ENCODE data around the gene COL10A1.

The COL10A1 gene

DNA sequence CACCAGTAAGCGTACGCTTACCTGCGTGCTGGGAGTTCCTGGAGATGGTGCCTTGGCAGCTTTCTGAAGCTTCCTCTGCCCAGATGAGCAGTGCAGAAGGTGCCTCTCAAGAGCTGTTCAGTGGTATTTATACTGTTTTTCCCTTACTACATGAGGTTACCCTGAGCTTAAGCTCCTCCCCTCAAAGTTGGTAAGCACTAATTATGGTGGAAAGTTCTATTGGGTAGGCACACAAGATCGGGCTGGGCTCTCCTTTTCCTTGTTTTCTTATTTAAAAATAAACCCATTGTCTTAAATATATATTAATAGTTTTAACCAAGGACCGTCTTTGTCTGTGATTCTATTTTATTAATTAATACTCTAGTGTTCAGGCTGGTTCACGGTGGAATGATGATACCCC lies at the start of gene COL10A1:
COL10A1 (minus strand) TSS at position 101 of the 400 bp plus-strand sequence. CDS start 640 bp downstream, outside the sequence.
- no peak for DNase-seq (ENCODE audit: low read depth in 2 of 2)

DNA sequence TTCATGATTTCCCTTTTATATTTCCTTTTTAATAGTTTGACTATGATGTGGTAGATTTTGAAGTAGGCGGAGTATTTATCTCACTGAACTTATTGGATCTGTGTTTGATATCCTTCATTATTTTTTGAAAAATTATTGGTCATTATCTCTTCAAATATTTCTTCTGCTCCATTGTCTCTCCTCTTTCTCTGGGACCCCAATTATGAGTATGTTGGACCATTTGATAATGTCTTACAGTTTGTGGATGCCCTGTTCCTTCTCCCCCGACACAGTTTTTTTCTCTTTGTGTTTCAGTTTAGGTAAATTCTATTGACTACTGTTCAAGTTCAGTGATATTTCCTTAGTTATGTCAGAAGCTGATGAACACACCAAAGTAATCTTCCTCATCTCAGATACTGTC lies 49.4 kb upstream of the COL10A1 start:
- no peak for DNase-seq (ENCODE audit: low read depth in 2 of 2)

DNA sequence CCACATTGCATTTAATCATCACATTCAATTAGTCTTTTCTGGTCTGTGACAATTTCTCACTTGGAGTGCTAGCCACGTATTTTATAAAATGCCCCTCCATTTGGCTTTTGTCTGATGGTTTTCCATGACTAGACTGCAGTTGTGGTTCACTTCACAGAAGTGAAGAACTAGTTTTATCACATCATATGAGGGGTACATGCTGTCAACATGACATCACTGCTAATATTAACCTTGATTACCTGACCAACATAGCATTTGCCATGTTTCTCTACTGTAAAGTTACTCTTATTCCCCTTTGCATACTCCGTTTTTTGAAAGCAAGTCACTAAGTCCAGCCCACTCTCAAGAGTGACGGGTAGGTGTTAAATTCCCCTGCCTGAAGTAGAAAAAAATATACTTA lies 48.0 kb upstream of the COL10A1 start:
- no peak for DNase-seq (ENCODE audit: low read depth in 2 of 2)

DNA sequence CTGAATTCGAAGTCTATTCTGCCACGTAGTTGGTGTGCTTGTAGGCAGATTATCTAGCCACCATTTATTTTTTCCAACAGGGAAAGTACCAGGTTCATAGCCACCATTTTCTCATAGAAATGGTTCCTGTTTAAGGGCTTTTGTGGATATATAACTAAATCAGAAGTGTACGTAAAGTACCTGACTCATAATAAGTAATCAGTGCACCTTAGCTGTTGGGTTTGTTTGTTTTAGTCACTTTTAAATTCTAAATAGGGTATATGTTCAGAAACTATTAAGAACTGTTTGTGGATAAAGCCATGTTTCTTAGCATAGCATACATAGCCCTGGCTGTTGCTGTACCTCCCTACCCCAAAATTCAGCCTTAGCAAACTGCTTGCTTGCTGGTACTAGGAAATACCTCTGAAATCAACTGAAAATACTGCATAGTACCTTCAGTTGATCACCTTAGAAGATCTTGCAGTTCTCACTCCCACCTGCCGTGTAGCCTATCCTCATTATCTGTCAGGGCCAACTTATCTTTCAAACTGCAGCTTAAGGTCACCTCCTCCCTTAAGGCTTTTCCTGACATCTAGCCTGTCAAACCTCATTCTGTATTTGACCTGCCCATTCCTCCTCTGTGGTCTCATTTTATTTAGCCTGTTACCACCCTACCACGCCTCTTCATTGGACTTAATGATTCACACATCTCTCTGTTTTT lies 44.6 kb upstream of the COL10A1 start:
- DNase-seq (ENCODE audit: low read depth in 2 of 2), result no peak

DNA sequence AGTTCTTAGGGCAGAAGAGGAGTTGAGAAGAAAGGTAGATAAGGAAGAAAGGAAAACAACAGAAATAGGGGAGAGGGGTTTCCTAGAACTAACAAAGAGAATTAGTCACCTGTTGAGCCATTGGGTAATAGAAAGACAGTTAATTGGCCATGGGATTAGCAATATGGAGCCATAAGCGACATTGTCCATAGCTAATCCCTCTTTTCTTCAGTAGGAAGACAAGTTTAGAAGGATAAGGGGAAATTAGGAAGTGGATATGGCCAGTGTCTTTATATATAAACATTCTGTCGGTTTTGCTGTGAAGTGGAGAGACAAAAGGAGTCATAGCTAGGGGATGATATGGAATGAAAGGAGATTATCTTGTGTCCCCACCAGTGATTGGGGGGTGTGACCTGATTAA lies 43.9 kb upstream of the COL10A1 start:
- DNase-seq (ENCODE audit: low read depth in 2 of 2), result no peak

DNA sequence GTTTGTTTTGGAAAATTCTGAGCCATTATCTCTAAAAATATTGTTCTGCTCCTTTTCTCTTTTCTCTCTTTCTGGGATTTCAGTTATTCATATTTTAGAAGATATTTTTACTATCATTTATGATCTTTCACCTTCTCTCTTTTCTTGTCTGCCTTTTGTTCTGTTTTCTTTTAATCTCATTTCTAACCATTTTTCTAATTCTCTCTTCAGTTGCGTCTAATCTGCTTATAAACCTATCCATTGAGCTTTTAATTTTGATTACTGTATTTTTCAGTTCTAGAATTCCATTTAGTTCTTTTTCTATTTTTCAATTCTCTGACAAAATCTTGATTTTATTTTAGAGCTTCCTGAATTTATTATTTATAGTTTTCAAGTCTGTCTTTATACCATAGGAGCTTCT lies 42.2 kb upstream of the COL10A1 start:
- DNase-seq (ENCODE audit: low read depth in 2 of 2), result no peak

DNA sequence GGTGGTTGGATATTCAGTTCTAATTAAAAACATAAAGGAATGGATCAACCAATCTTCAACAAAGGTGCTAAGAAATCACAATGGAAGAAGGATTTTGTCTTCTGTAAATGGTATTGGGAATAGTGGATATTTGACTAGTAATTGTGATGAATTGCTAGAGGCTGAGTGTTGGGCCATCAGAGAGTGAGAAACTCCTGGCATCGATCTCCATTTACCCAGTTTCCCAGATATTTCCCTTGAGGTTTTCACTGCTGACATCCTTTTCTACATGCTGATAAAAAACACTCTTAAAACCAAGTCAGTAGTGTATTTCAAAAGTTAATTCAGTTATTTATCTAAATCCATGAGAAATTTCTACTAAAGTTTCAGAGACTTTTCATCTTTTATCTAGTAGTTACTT lies 40.4 kb upstream of the COL10A1 start:
- no peak for DNase-seq (ENCODE audit: low read depth in 2 of 2)

DNA sequence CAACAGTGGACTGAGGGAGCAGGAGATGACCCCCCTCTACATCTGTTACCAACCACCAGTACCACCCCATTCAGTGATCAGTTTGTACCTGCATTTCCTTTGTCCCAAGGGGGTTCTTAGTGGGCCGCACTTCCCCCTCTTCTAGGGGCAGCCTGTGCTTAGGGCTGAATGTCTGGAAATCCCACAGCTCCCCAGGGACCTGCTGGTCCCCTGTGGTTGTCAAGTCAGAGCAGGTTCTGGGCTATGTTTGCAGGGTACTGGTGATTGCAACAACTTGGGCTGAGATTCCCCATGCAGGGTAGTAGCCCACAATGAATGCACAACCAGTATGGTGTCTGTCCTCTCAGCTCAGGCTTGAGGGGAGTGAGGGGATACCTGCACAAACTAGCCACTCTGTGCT lies 39.7 kb upstream of the COL10A1 start:
- no peak for DNase-seq (ENCODE audit: low read depth in 2 of 2)

DNA sequence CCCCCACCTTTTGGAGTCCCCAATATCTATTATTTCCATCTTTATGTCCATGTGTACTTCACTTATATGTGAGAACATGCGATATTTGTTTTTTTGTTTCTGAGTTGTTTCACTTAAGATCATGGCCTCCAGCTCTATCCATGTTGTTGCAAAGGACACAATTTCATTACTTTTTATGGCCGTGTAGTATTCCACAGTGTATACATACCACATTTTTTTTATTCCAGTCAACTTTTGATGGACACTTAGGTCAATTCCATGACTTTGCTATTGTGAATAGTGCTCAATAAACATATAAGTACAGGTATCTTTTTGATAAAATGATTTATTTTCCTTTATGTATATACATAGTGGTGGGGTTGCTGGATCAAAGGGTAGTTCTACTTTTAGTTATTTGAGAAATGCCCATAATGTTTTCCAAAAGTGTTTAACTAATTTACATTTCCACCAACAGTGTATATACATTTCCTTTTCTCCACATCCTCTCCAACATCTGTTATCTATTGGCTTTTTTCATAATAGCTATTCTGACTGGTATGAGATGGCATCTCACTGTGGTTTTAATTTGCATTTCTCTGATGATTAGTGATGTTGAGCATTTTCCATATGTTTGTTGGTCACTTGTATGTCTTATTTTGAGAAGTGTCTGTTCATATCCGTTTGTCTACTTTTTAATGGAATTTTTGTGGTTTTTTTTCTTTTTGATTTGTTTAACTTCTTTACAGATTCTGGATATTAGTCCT lies 34.0 kb upstream of the COL10A1 start:
- no peak for DNase-seq (ENCODE audit: low read depth in 2 of 2)

DNA sequence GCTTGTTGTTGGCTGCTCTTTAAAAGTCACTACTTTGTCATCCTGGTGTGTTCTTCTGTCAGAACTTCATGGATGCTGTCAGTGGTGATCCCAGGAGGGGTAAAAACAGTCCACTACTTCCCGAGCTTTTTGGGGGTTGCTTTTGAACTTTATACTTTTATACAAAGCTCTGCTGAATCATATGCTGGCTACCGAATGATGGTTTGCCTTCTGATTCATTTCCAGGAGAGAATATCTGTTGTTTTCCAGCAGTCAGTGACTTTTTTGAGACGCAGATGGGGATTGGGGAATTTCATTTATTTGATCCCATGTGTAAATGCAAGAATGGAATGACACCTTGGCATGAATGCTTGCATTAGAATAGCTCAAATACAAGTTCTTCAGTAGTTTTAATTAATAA lies 32.7 kb upstream of the COL10A1 start:
- no peak for DNase-seq (ENCODE audit: low read depth in 2 of 2)

DNA sequence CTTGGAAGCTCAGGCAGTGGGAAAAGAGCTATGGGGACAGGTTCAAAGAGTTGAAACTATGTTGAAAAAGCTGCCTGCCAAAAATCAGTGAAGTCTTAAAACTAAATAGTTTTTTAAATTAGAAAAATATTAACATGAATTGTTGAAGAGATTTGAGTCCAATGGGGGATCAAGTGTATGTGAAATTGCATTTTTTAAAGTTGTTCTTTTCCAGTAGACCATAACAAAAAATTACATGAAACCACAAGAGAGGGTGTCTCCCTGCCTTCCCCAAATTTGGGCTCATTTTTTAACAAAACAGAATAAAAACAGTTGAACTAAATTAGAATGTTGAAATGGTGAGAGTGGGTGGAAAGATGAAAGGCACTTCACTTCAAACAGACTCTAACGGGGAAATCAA lies 31.5 kb upstream of the COL10A1 start:
- no peak for DNase-seq (ENCODE audit: low read depth in 2 of 2)

DNA sequence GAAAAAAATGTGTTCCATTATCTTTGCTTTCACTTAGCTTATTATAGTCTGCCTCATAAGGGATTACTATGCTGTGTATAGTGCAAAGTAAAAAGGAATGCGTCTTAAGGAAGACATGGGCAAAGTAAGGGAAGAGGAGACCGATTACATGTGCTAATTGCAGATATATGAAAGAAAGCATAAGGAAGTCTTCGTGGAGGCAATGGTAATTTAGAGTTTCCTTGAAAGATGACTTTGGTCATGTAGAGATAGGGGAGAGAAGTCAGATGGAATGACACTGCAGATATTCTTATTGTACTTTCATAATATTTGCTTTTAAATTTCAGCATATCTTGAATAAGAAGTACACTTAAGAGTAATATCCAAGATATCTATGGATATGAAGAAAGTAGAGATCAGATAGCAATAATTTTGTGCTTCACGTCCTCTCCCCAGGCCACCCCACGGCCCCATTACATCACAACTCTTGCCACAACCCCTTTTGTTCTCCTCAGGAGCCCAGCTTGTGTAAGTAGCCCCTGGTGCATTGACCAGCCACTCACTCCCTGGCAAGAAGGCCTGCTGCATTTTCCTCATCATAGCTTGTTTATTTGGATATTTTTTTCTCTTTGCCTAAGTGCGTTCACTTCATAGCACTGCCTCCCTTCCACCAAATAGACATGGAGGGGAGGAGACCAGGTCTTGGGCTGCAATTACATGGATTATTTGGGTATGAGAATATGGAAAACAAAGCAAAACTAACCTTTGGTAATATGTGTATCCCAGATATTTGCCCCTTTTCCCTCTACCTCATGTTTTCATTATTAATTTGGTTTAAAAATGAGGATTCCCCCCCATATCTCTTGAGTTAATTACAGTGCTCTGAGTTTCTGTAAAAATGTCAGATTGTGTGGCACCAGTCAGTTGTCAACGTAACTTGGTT lies 30.7 kb upstream of the COL10A1 start:
- no peak for DNase-seq (ENCODE audit: low read depth in 2 of 2)

DNA sequence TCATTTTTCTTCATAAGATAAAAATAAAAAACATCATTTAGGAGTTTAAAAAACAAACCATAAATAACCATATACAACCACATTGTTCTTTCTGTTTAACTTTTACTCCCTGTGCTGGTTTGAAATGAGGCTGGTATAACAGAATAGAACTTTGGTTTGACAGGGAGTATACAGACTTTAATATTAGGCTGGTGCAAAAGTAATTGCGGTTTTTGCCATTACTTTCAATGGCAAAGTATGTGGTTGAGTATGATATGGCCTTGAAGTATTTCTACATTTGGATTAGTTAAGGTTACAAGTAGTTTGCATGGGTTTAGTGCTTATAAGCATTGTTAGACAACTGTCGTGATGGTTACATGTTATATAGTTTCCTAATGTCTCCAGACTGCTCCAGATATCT lies 29.0 kb upstream of the COL10A1 start:
- DNase-seq (ENCODE audit: low read depth in 2 of 2), result no peak

DNA sequence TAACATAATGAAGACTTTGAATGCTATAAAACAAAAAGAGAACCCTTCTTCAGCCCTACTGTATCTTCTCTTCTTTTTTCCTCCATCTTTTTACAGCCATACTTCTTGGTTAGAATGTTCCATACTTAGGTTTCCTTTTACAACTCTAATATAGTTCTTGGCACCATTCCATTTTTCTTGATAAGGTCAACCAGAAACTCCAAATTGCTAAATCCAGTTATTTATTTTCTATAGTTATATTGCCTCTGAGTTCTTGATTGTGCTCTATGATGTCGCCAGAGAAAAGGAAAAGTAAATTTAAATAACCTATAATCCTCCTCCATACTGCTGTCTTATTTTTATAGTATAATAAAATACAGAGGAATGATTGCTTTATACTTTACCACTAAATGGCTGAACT lies 26.7 kb upstream of the COL10A1 start:
- DNase-seq (ENCODE audit: low read depth in 2 of 2), result no peak

DNA sequence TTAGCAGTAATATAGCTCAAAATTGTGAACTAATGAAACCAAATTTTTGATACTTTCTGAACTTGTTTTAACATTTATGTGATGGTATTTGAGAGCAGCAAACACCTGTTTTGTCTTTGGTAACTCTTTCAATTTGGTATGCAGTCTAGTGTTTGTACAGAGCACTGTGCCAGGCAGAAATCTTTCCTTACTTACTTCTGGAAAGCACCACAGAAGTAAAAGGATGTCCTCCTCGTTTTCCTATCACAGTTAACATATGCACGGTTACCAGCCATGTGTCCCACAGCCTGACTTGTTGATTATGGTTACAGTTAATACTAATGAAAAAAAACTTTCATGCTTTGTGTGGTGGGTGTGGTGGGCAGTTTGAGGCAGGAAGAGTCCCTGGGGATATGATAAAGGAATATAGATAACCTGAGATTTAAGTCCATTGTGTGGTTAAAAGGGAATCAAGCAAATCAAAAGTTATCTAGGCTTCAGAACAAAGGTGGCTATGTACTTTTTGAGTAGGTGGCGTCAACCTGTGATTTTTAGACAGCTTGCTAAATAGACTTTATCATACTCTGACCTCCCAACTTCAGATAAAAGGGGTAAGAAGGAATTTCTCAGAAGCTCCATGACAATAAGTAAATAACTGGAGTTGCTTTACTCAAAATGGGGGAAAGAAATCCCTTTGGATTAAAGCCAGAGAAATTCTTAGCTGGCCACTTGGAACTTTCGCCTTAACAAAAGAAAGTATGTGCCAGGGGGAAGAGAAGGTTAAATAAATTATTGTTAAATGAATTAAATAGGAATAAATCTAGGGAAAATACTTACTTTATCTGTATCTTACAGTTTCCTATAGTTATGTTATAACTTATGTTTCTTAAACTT lies 20.1 kb upstream of the COL10A1 start:
- no peak for DNase-seq (ENCODE audit: low read depth in 2 of 2)

DNA sequence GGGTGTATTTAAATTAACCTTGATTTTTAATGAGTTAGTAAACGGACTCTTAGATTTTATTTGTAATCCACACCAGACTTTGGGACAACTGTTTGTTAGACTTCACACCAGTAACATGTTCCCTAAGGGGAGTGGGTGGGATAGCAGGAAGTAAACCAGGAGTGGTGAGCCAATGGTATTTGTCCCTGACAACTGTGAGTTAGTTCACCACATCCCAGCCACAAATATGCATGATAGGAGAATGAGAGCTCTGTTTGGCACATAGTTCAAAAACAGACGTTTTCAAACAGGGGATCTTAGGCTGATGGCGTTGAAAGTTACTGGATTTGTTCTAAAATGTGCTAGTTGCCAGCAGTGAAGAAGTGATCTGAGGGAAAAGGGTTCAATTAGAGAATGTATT lies 18.7 kb upstream of the COL10A1 start:
- DNase-seq (ENCODE audit: low read depth in 2 of 2), result no peak

DNA sequence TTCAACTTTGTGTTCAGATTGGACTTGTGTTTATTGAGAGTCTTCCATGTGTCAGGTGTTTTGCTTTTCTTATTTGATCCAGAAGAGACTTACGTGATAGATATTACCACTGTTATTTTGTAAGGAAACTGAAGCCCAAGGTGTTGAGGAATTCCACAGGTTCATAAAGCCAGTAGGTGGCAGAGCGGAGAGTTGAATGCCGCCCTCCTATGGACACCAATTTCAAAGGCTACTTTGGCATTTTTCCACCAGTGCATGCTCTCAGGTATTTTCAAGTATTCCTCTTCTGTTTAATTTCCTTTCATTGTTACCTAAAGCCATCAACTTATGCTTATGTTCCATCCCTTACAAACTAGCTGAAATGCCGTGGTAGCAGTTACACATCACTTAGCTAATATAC lies 14.0 kb upstream of the COL10A1 start:
- DNase-seq (ENCODE audit: low read depth in 2 of 2), result no peak

DNA sequence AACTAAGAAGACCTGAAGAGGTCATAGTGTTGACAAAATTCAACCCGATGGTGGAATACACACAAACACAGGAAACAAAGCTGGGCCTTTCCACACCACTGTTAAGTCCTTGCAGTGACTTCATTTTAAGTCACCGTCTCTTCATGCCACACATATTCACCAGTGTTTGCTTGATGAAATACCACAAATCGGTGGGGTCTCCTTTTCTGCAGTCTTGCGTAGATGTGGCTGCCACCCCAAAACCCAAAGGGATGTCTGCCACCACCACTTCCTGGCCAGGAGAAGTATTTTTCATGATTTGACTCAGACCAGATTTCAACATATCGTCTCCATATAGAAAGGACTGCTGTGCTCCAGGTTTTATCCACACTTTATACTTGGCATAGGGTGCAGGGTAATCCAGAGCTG lies 11.0 kb upstream of the COL10A1 start:
- no peak for DNase-seq (ENCODE audit: low read depth in 2 of 2)

DNA sequence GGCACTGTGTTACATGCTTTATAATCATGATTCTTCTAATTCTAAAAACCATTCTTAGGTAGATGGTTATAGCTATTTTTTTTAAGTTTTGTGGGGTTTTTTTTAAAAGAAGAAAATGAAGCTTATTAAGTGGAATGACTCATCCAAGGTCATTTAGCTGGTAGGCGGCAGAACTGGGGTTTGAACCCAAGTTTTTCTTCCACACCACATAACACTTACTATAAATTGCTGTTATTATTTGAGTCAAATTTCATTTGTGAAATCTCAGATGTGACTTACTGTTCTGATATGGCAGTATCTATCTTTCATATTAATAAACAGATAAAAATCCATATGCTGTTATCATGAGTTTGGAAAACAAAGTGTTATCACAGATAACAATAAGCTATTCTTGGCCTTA lies 10.4 kb upstream of the COL10A1 start:
- DNase-seq (ENCODE audit: low read depth in 2 of 2), result no peak

DNA sequence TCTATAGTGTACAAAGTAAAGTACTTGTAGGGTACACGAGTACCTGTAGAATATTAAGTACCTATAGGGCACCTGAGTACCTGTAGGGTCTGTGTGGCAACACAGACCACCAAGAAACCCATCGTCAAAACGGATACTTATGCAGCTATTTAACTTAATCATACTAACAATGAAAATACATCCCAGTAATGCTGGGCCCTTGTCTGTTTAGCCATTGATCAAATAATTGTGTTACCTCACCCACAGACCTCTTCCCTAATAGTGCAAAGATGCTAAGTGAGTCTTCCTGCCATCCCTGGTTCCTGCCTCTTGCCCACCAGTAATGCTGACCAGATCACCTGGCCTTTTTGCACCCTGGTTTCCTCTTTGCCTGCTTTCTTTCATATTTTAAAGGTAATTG lies 7.5 kb upstream of the COL10A1 start:
- no peak for DNase-seq (ENCODE audit: low read depth in 2 of 2)

DNA sequence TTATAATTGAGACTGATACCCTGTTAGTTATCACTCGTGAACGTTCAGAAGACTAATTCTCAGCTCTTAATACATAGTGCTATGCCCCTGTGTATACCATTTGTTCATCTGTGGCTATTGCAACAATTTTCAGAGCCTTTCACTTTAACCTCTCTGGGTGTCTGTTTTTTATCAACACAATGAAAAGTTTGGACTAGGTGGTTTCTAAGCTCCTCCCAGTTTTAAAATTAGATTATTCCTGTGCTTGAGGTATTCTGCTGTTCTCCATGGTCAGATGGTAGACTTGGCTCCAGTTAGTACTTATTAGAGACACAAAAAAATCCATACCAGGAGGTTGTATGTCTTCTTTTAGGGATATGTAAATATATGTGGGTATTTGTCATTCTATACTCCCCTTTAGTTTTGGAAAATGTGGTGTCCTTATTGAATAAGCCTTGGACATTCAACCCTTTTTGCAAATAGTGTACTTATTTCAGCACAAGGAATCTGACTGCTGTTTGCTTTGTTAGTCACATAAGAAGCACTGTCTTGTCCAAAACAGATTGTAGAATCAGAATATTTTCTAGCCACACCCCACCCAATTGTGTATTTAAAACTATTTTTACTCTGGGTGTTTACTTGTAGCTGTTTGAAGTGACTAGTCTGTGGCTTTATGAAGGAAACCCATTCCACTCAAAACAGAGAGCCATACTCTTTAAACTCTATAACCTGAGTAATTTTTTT lies 2.0 kb upstream of the COL10A1 start:
- DNase-seq (ENCODE audit: low read depth in 2 of 2), result no peak
